ENCODE results near the gene CCDC87. TPM values are rescaled to one million over a fixed set of nuclear protein-coding genes. Genes with fewer than 3 reads are reported as not detected.

Gene CCDC87
- total and polyA plus RNA-seq, 2 donors (not counting 3 experiments of a cell fraction or from before 2014, with no cell fraction given), result 0.06 to 0.22 TPM

DNA sequence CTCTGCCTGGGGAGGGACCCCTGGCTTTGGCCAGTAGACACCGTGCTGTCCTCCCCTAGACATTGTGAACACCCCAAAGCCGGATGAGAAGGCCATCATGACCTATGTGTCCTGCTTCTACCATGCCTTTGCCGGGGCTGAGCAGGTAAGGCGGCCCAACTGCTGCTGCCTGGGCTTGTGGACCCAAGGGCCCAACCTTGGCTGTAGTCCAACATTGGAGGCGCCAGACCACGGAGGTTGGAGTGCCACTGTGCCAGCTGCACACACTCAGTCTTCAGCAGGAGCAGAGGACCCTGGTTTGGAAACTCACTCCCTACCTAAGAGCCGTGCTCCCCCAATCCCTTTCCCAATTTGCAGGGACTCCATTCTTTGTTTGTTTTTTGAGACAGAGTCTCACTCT, 36.8 kb downstream of the CCDC87 start:
- no peaks in the 10 kb centered on the region for H3K9me3 ChIP-seq (replicated peaks; ENCODE audit: control insufficient read depth, insufficient read depth, low read length)
- no peaks in the 10 kb centered on the region for H3K36me3 ChIP-seq (ENCODE audit: control insufficient read depth in 2 of 2, extremely low read depth in 1 of 2, insufficient read depth in 2 of 2, low read length in 2 of 2)
- no peak for TF ChIP-seq JUN (IDR thresholded peaks at IDR 0.05; ENCODE audit: borderline replicate concordance, insufficient read depth, insufficient read length, low read depth)
- TF ChIP-seq GATA2 (IDR thresholded peaks at IDR 0.05; ENCODE audit: insufficient read depth, insufficient read length, low read depth, low read length), result no peak
- no peak for TF ChIP-seq FOS (IDR thresholded peaks at IDR 0.05; ENCODE audit: borderline replicate concordance, insufficient read depth, low read length)
- TF ChIP-seq, protein P1, sequence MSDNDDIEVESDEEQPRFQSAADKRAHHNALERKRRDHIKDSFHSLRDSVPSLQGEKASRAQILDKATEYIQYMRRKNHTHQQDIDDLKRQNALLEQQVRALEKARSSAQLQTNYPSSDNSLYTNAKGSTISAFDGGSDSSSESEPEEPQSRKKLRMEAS (IDR thresholded peaks at IDR 0.05; ENCODE audit: insufficient read depth, insufficient read length), result no peak
- TF ChIP-seq POLR2A (IDR thresholded peaks at IDR 0.05; ENCODE audit: low read depth, low read length), result no peak
- no peak for TF ChIP-seq POLR2AphosphoS5 (IDR thresholded peaks at IDR 0.05; ENCODE audit: insufficient read depth, low read depth, low read length)
- no peak for TF ChIP-seq MYC (IDR thresholded peaks at IDR 0.05; ENCODE audit: low read depth, low read length)
- dilution Hi-C loops (cut with MboI; ENCODE audit: extremely low pct_ligation_motif_present, low sequenced_read_pairs), result no loop called here
- H2AFZ ChIP-seq (ENCODE audit: low read depth, low read length), result no peak overlapping the region
- no peaks in the 10 kb centered on the region for H3K79me2 ChIP-seq (ENCODE audit: control insufficient read depth, insufficient read depth, low read length)
- no peaks in the 10 kb centered on the region for H3K9me1 ChIP-seq (replicated peaks; ENCODE audit: control insufficient read depth, extremely low read depth, insufficient read depth, low read length)
- intact Hi-C loops (cut with micrococcal nuclease), result no loop called here
- no peak overlapping the region for H3K9ac ChIP-seq (replicated peaks; ENCODE audit: extremely low read depth, insufficient read depth, low read length)
- POLR2A ChIA-PET, result no interaction called here
- BruUV-seq (replicated peaks), result no TSS peak
- no peak overlapping the region for H3K27ac ChIP-seq (ENCODE audit: insufficient read depth, low read depth, low read length)
- H3K4me1 ChIP-seq (ENCODE audit: control insufficient read depth, extremely low read depth, insufficient read depth, low read length), result no peaks in the 10 kb centered on the region
- FAIRE-seq (no peak), DNase-seq (ENCODE audit: low read depth, low spot score) (no peak)
- H3K4me2 ChIP-seq (ENCODE audit: insufficient read depth, low read length), result no peak overlapping the region
- no peaks in the 10 kb centered on the region for H4K20me1 ChIP-seq (replicated peaks; ENCODE audit: control insufficient read depth, extremely low read depth, insufficient read depth, low read length)
- CTCF ChIA-PET, result interaction anchor here (1.0 kb wide), 1 partner anchor 122 kb away, joined by 3 read pairs; no protein-coding TSS in a partner anchor
- no peak overlapping the region for H3K4me3 ChIP-seq (replicated peaks in 1 of 3; ENCODE audit: insufficient read depth in 1 of 3, low read depth in 1 of 3, low read length in 3 of 3)
- H3K27me3 ChIP-seq (ENCODE audit: control insufficient read depth in 2 of 2, insufficient read depth in 2 of 2, low read length in 2 of 2), result peaks cover 5 to 6% of the 10 kb centered on the region in 2 experiments

GRCh38 chr11:66555416-66555815, 37.4 kb downstream of the CCDC87 start:
- Histone ChIP-seq H3K79me2 (ENCODE audit: control insufficient read depth, insufficient read depth, low read length) (no peaks in the 10 kb centered on the region), H3K9me3 (replicated peaks; ENCODE audit: control insufficient read depth, insufficient read depth, low read length) (no peaks in the 10 kb centered on the region), H3K9ac (replicated peaks; ENCODE audit: extremely low read depth, insufficient read depth, low read length) (no peak overlapping the region), H2AFZ (ENCODE audit: low read depth, low read length) (no peak overlapping the region), H4K20me1 (replicated peaks; ENCODE audit: control insufficient read depth, extremely low read depth, insufficient read depth, low read length) (no peaks in the 10 kb centered on the region), H3K4me3 (replicated peaks in 1 of 3; ENCODE audit: insufficient read depth in 1 of 3, low read depth in 1 of 3, low read length in 3 of 3) (no peak overlapping the region), H3K27me3 (ENCODE audit: control insufficient read depth in 2 of 2, insufficient read depth in 2 of 2, low read length in 2 of 2) (peaks cover 5 to 6% of the 10 kb centered on the region in 2 experiments), H3K27ac (ENCODE audit: insufficient read depth, low read depth, low read length) (no peak overlapping the region), H3K4me1 (ENCODE audit: control insufficient read depth, extremely low read depth, insufficient read depth, low read length) (no peaks in the 10 kb centered on the region), H3K4me2 (ENCODE audit: insufficient read depth, low read length) (no peak overlapping the region), H3K36me3 (ENCODE audit: control insufficient read depth in 2 of 2, extremely low read depth in 1 of 2, insufficient read depth in 2 of 2, low read length in 2 of 2) (no peaks in the 10 kb centered on the region), H3K9me1 (replicated peaks; ENCODE audit: control insufficient read depth, extremely low read depth, insufficient read depth, low read length) (no peaks in the 10 kb centered on the region)
- ChIA-PET POLR2A (no interaction called here), CTCF (interaction anchor here (1.0 to 1.4 kb wide), 2 partner anchors 9 to 123 kb away, joined by 3 read pairs; partner anchors contain the start of genes ACTN3 and ZDHHC24)
- FAIRE-seq, result no peak
- dilution Hi-C loops (cut with MboI; ENCODE audit: extremely low pct_ligation_motif_present, low sequenced_read_pairs), result no loop called here
- TF ChIP-seq EZH2 (IDR thresholded peaks at IDR 0.05; ENCODE audit: borderline replicate concordance, low read depth, low read length, severe bottlenecking), result no peak
- TF ChIP-seq FOS (IDR thresholded peaks at IDR 0.05; ENCODE audit: borderline replicate concordance, insufficient read depth, low read length), result no peak
- no peak for TF ChIP-seq POLR2AphosphoS5 (IDR thresholded peaks at IDR 0.05; ENCODE audit: insufficient read depth, low read depth, low read length)
- BruUV-seq (replicated peaks), result no TSS peak
- intact Hi-C loops (cut with micrococcal nuclease), result no loop called here
- no peak for DNase-seq (ENCODE audit: low read depth, low spot score)
